GM06990 (cell line): Measurements from ENCODE around the gene RAMACL.

ENCODE experiments used
- DNase-seq: peaks from one replicate; pipeline ENCODE4 v3.0.0-alpha.2; 2011; ENCODE audit not compliant: insufficient read length; ENCODE audit errors: extremely low read depth
- H3K27me3 ChIP-seq: replicated peaks from 2 replicates; pipeline ENCODE4 v1.6.0; 2011; ENCODE audit warnings: low read length; ENCODE audit not compliant: control insufficient read depth, insufficient read depth
- H3K36me3 ChIP-seq: 2 replicates; pipeline ENCODE4 v1.5.1; 2011; ENCODE audit warnings: low read length; ENCODE audit not compliant: control insufficient read depth, insufficient read depth
- H3K4me3 ChIP-seq: replicated peaks from 2 replicates; pipeline ENCODE4 v1.5.1; 2011; ENCODE audit warnings: low read depth, mild to moderate bottlenecking, control low read depth, low read length
- TF ChIP-seq, protein P1 (sequence below): IDR thresholded peaks from 2 replicates; pipeline ENCODE4 v1.5.1; 2011; ENCODE audit warnings: low read length, control low read depth, mild to moderate bottlenecking, inconsistent platforms; ENCODE audit not compliant: insufficient read depth, poor library complexity, severe bottlenecking

The RAMACL gene

GRCh38 chr6:166573511-166574216 lies 12.8 kb downstream of the RAMACL start:
- Histone ChIP-seq H3K27me3 (no peaks in the 10 kb centered on the region), H3K4me3 (no peak overlapping the region), H3K36me3 (no peaks in the 10 kb centered on the region)
- DNase-seq, result no peak
- TF ChIP-seq, protein P1, sequence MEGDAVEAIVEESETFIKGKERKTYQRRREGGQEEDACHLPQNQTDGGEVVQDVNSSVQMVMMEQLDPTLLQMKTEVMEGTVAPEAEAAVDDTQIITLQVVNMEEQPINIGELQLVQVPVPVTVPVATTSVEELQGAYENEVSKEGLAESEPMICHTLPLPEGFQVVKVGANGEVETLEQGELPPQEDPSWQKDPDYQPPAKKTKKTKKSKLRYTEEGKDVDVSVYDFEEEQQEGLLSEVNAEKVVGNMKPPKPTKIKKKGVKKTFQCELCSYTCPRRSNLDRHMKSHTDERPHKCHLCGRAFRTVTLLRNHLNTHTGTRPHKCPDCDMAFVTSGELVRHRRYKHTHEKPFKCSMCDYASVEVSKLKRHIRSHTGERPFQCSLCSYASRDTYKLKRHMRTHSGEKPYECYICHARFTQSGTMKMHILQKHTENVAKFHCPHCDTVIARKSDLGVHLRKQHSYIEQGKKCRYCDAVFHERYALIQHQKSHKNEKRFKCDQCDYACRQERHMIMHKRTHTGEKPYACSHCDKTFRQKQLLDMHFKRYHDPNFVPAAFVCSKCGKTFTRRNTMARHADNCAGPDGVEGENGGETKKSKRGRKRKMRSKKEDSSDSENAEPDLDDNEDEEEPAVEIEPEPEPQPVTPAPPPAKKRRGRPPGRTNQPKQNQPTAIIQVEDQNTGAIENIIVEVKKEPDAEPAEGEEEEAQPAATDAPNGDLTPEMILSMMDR, result no peak

DNA sequence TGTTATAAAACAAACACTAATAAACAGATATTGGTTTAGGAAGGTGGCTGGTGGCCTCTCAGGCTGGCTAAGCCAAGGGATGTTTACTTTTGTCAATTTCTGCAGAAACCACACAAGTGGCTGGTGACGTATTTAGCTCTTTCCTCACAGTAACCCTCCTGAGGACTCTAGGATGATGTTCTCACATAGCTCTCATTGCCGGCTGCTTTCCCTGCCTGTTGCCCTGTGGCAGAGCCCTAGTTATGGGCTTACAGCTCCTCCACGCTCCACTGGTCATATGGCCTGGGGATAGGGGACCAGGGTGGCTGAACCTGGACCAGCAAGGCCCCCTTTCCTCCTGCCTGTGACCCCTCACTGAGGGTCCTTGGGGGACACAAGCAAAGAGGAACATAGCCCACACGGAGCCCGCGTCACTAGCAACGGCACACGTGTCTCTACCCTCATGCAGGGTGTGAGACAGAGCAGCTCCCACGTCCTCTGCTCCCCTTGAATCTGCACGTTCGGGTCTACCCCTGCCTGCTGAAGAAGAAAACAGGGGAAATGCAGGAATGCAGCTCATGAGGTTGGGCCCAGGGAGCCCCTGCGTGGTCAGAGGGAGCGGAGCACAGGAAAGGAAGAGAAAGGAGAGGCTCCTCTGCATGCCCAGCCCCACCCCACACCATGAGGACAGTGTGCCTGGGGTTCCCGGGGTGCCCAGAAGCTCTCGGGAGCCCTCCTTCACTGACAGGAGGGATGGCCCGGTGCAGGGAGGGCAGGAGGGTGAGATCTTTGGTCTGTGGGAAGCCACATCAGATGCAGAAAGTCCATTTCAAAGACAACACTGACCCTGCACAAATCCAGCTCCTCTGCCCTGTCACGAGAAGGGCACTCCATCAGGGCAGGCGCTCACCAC lies 13.9 kb downstream of the RAMACL start:
- no peak for DNase-seq
- Histone ChIP-seq H3K36me3 (no peaks in the 10 kb centered on the region), H3K4me3 (no peak overlapping the region), H3K27me3 (no peaks in the 10 kb centered on the region)
- TF ChIP-seq, protein P1, result no peak

- TF ChIP-seq, protein P1, result no peak
- Histone ChIP-seq H3K36me3 (no peaks in the 10 kb centered on the region), H3K27me3 (no peaks in the 10 kb centered on the region; the same call in 1 of the 2 replicates), H3K4me3 (no peak overlapping the region)
- no peak for DNase-seq
These were observed 15.4 kb downstream of the RAMACL start for GRCh38 chr6:166570929-166571713.

DNA sequence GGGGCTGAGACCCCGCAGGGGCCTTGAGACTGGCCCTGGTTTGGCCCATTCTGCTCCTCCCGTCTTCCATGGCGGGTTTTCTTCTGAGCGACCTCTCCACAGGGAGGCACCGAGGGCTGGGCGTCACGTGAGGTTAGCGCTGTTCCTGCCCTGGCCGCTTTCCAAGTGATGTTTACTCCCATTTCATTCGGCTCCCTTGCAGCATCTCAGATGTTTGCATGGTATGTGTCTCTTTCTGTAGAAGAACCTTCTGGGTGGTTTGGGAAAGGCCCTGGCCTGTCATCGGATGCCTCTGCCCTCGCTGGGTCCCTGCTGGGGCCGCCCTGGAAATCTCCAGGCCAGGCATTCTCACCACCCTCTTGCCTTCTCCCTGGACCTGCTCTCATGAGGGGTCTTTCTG lies 17.3 kb downstream of the RAMACL start:
- Histone ChIP-seq H3K4me3 (no peak overlapping the region), H3K36me3 (no peaks in the 10 kb centered on the region), H3K27me3 (no peaks in the 10 kb centered on the region; the same call in 1 of the 2 replicates)
- DNase-seq, result no peak
- TF ChIP-seq, protein P1, result no peak

- Histone ChIP-seq H3K36me3 (no peaks in the 10 kb centered on the region), H3K27me3 (no peaks in the 10 kb centered on the region; the same call in 1 of the 2 replicates), H3K4me3 (no peak overlapping the region)
- no peak for DNase-seq
- TF ChIP-seq, protein P1, result no peak
These were observed 18.7 kb downstream of the RAMACL start for GRCh38 chr6:166567813-166568212.
